22Rv1 (cell line): ENCODE data around the gene DHX34.

ENCODE experiments used
- ZFX ChIP-seq: fragments of 450-650 bp; IDR thresholded peaks from 2 replicates; pipeline ENCODE4 v1.6.1; 2017; ENCODE audit warnings: antibody characterized with exemption, borderline replicate concordance
- TF ChIP-seq, protein P1 (sequence below): fragments of 450-650 bp; IDR thresholded peaks from 2 replicates; pipeline ENCODE4 v1.5.1; 2017; ENCODE audit warnings: mild to moderate bottlenecking

DNA sequence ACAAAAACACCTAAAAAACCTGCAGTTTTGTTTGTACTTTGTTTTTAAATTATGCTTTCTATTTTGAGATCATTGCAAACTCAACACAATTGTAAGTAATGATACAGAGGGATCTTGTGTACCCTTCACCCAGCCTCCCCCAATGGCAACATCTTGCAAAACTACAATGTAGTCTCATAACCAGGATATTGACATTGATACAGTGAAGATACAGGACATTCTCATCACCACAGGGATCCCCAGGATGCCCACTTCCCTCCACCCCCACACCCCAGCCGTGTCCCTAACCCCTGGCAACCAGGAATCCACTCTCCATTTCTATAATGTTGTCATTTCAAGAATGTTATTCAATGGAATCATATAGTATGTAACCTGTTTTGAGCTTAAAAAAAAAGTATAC, 27.5 kb upstream of the DHX34 start:
- TF ChIP-seq, protein P1, sequence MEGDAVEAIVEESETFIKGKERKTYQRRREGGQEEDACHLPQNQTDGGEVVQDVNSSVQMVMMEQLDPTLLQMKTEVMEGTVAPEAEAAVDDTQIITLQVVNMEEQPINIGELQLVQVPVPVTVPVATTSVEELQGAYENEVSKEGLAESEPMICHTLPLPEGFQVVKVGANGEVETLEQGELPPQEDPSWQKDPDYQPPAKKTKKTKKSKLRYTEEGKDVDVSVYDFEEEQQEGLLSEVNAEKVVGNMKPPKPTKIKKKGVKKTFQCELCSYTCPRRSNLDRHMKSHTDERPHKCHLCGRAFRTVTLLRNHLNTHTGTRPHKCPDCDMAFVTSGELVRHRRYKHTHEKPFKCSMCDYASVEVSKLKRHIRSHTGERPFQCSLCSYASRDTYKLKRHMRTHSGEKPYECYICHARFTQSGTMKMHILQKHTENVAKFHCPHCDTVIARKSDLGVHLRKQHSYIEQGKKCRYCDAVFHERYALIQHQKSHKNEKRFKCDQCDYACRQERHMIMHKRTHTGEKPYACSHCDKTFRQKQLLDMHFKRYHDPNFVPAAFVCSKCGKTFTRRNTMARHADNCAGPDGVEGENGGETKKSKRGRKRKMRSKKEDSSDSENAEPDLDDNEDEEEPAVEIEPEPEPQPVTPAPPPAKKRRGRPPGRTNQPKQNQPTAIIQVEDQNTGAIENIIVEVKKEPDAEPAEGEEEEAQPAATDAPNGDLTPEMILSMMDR = no peak
- no peak for TF ChIP-seq ZFX
